HG02623 (cell line): Measurements from ENCODE around the gene TRPM2.

ENCODE experiments used
- ATAC-seq: cut with Tn5 transposase; IDR thresholded peaks from one replicate; pipeline ENCODE4 v1.9.1; 2021; ENCODE audit warnings: moderate library complexity; ENCODE audit not compliant: unreplicated experiment

TRPM2 gene

GRCh38 chr21:44438531-44439210 is 85.2 kb downstream of the TRPM2 start:
- ATAC-seq: no peak

- no peak for ATAC-seq
Observed at GRCh38 chr21:44439211-44439600, 85.8 kb downstream of the TRPM2 start.

GRCh38 chr21:44440241-44441040 is 87.0 kb downstream of the TRPM2 start:
- no peak for ATAC-seq

- ATAC-seq: no peak
Observed at GRCh38 chr21:44441041-44441400, 87.6 kb downstream of the TRPM2 start.

GRCh38 chr21:44441581-44442265 is 88.3 kb downstream of the TRPM2 start:
- ATAC-seq: no peak

GRCh38 chr21:44442266-44443125 is 89.1 kb downstream of the TRPM2 start:
- ATAC-seq: no peak

GRCh38 chr21:44443291-44443890 is 90.0 kb downstream of the TRPM2 start:
- no peak for ATAC-seq

- ATAC-seq: no peak
Observed at GRCh38 chr21:44443891-44444285, 90.5 kb downstream of the TRPM2 start.

GRCh38 chr21:44444286-44444931 is 91.0 kb downstream of the TRPM2 start:
- no peak for ATAC-seq

GRCh38 chr21:44445145-44445812 is 91.9 kb downstream of the TRPM2 start:
- ATAC-seq: no peak

- no peak for ATAC-seq
Observed at GRCh38 chr21:44448651-44449131, 95.3 kb downstream of the TRPM2 start.

GRCh38 chr21:44449473-44450363 is 96.3 kb downstream of the TRPM2 start:
- ATAC-seq: no peak

GRCh38 chr21:44450402-44450801 is 97.0 kb downstream of the TRPM2 start:
- no peak for ATAC-seq

GRCh38 chr21:44450999-44451398 is 97.6 kb downstream of the TRPM2 start:
- ATAC-seq: no peak

GRCh38 chr21:44453120-44453519 is 99.7 kb downstream of the TRPM2 start:
- ATAC-seq: no peak

- no peak for ATAC-seq
Observed at GRCh38 chr21:44454058-44454457, 100.6 kb downstream of the TRPM2 start.

GRCh38 chr21:44454747-44455523 is 101.5 kb downstream of the TRPM2 start, which contains the start of gene LRRC3:
Gene LRRC3, plus strand, starts transcription at chr21:44455510. Its CDS starts 1,135 bp downstream, at chr21:44456645.
- ATAC-seq: no peak
